Gastrocnemius medialis (tissue), 4 donors: ENCODE measurements around the gene ERC2.

Experiments
- CTCF ChIP-seq, 5 experiments: fragments of 450-650 bp in 3 of 5; fragments of 200-600 bp in 2 of 5; sonication (generic) in 2 of 5; IDR thresholded peaks in 4 of 5; conservative IDR thresholded peaks in 1 of 5; 1 replicate in 4 of 5; 2 replicates in 1 of 5; pipeline ENCODE4 v1.5.1; 2016 to 2019; ENCODE audit warnings: antibody characterized with exemption in 5 of 5, mild to moderate bottlenecking in 3 of 5, moderate library complexity in 3 of 5
- POLR2A ChIP-seq, 2 donors: fragments of 450-650 bp; IDR thresholded peaks; one replicate each; pipeline ENCODE4 v1.6.1; 2017; ENCODE audit warnings: antibody characterized with exemption in 2 of 2, mild to moderate bottlenecking in 2 of 2, moderate library complexity in 2 of 2

DNA sequence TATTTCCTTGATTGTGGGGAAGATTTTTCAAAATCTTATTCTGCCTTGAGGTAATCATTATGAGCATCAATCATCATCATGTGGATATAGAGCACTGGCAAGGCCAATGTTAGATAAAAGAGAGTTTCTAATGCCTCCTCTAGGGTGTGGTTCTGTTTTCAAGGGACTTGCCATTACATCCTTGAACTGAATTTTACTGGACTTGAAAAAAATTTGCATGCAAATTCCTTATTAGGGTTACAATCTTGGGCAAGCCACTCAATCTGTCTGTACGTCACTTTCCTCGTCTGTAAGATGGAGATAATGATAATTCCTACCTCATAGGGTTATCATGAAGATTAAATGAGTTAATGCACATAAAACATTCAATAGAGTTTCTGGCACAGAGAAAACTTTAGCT is 825.0 kb downstream of the ERC2 start:
- TF ChIP-seq CTCF (IDR thresholded peaks at IDR 0.05 in 4 of 5, conservative IDR thresholded peaks at IDR 0.05 in 1 of 5) (no peak), POLR2A (IDR thresholded peaks at IDR 0.05) (no peak)
